ENCODE measurements around the gene THY1.

GRCh38 chr11:119380827-119381180 is 42.2 kb downstream of the THY1 start:
- TF ChIP-seq CTCF (IDR thresholded peaks at IDR 0.05; ENCODE audit: low read length) (no peak), EZH2 (optimal IDR thresholded peaks at IDR 0.05; ENCODE audit: low read depth, low read length) (no peak), EZH2phosphoT487 (IDR thresholded peaks at IDR 0.05; ENCODE audit: low read length) (no peak)

Measured in MM.1S (cell line).